NT2/D1 (cell line): Measurements from ENCODE around the gene HLA-DQB2.

Experiments used
- SUZ12 ChIP-seq: IDR thresholded peaks from 2 replicates; pipeline ENCODE4 v1.6.1; 2011; ENCODE audit not compliant: insufficient read length, insufficient read depth; ENCODE audit errors: extremely low read depth
- YY1 ChIP-seq: IDR thresholded peaks from 2 replicates; pipeline ENCODE4 v1.6.1; 2011; ENCODE audit not compliant: insufficient read length, insufficient read depth
- ZNF274 ChIP-seq: IDR thresholded peaks from 2 replicates; pipeline ENCODE4 v1.6.1; 2011; ENCODE audit warnings: mild to moderate bottlenecking, low read depth, low read length

GRCh38 chr6:32761072-32761471 is 2.3 kb downstream of the HLA-DQB2 start:
- TF ChIP-seq SUZ12 (no peak), ZNF274 (no peak), YY1 (no peak)
